ENCODE results near the gene ECHS1. TPM values are rescaled to one million over a fixed set of nuclear protein-coding genes. Genes with fewer than 3 reads are reported as not detected.

Gene ECHS1
- polyA plus RNA-seq, 1 of the 3 experiments (the other 2 are of a cell fraction): 97.8 TPM

DNA sequence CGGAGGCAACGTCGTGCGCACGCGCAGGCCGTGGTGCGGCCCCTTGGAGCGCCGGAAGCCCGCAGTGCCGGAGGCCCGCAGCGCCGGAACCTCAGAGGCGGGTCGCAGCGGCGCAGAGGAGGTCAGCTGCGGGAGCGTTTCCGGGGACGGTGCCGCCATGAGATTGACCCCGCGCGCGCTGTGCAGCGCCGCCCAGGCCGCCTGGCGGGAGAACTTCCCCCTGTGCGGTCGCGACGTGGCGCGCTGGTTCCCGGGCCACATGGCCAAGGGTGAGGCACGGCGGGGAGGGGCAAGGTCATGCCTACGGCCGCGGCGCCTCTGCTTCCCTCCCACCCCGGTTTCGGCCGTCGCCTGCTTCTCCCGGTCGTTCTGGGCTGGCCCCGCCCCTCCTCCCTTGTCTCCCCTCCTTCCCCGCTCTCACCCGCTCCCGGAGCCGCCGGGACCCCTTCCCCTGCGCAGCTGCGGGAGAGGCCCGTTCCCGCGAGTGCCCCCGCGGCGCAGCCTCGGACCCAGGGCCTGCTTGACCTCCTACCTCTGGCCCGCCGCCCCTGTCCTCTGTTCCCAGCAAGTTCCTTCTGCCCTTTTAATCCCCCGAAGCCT is 21.0 kb upstream of the ECHS1 start, which contains the start of gene MTG1:
MTG1 (plus strand) TSS at position 94 of the 600 bp plus-strand sequence; CDS start at position 158, 64 bp downstream.
- H3K4me1 ChIP-seq (ENCODE audit: control insufficient read depth in 1 of 2, insufficient read depth in 2 of 2, low read depth in 1 of 2, low read length in 1 of 2): peaks cover 9 to 10% of the 10 kb centered on the region in 2 experiments; a peak in 2 of 4 replicates
- H3K36me3 ChIP-seq (replicated peaks in 1 of 2; ENCODE audit: control insufficient read depth in 1 of 2, insufficient read depth in 2 of 2, low read length in 1 of 2): peaks cover 5 to 23% of the 10 kb centered on the region in 2 experiments
- H3K9ac ChIP-seq: peak within 1 kb of the TSS; percentile 97
- ChIA-PET CTCF (interaction anchor here (2.7 kb wide), 1 partner anchor 64 kb away, joined by 12 read pairs; no protein-coding TSS in a partner anchor), POLR2A (interaction anchor here (0.7 to 1.3 kb wide), 2 partner anchors 35 to 127 kb away, joined by 3 read pairs; no protein-coding TSS in a partner anchor)
- H3K9me2 ChIP-seq: no peaks in the 10 kb centered on the region
- H3K27me3 ChIP-seq (ENCODE audit: insufficient read depth): no peaks in the 10 kb centered on the region
- WGBS (ENCODE audit: low lambda C conversion rate): 1% methylated on average over 15 of the region's 69 CpGs
- H3K27ac ChIP-seq (ENCODE audit: low read depth in 2 of 2, low read length in 1 of 2): peak within 1 kb of the TSS; percentile 77 to 90
- peak within 1 kb of the TSS; percentile 94 to 96 for H3K4me3 ChIP-seq (ENCODE audit: low read depth in 2 of 2, low read length in 1 of 2)
- H3K9me3 ChIP-seq: no peaks in the 10 kb centered on the region
- peak within 1 kb of the TSS; percentile 80 for H2AFZ ChIP-seq (ENCODE audit: low read depth)
- H3K79me2 ChIP-seq (ENCODE audit: insufficient read depth): peaks cover 50% of the 10 kb centered on the region
- H3K4me2 ChIP-seq: peak within 1 kb of the TSS; percentile 98
- no peaks in the 10 kb centered on the region for H4K20me1 ChIP-seq (ENCODE audit: insufficient read depth)
- no peaks in the 10 kb centered on the region for H3F3A ChIP-seq (replicated peaks; ENCODE audit: insufficient read depth)
- peak; percentile 91 for DNase-seq
- TF ChIP-seq NFIC (IDR thresholded peaks at IDR 0.05; ENCODE audit: borderline replicate concordance): no peak
- TF ChIP-seq SMC3 (IDR thresholded peaks at IDR 0.05; ENCODE audit: low read depth, low read length): no peak
- TF ChIP-seq FOSL2 (IDR thresholded peaks at IDR 0.05; ENCODE audit: borderline replicate concordance, low read depth): no peak
- TF ChIP-seq, protein P1, sequence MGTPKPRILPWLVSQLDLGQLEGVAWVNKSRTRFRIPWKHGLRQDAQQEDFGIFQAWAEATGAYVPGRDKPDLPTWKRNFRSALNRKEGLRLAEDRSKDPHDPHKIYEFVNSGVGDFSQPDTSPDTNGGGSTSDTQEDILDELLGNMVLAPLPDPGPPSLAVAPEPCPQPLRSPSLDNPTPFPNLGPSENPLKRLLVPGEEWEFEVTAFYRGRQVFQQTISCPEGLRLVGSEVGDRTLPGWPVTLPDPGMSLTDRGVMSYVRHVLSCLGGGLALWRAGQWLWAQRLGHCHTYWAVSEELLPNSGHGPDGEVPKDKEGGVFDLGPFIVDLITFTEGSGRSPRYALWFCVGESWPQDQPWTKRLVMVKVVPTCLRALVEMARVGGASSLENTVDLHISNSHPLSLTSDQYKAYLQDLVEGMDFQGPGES (IDR thresholded peaks at IDR 0.05; ENCODE audit: low read depth, low read length): no peak
- TF ChIP-seq, protein P2, sequence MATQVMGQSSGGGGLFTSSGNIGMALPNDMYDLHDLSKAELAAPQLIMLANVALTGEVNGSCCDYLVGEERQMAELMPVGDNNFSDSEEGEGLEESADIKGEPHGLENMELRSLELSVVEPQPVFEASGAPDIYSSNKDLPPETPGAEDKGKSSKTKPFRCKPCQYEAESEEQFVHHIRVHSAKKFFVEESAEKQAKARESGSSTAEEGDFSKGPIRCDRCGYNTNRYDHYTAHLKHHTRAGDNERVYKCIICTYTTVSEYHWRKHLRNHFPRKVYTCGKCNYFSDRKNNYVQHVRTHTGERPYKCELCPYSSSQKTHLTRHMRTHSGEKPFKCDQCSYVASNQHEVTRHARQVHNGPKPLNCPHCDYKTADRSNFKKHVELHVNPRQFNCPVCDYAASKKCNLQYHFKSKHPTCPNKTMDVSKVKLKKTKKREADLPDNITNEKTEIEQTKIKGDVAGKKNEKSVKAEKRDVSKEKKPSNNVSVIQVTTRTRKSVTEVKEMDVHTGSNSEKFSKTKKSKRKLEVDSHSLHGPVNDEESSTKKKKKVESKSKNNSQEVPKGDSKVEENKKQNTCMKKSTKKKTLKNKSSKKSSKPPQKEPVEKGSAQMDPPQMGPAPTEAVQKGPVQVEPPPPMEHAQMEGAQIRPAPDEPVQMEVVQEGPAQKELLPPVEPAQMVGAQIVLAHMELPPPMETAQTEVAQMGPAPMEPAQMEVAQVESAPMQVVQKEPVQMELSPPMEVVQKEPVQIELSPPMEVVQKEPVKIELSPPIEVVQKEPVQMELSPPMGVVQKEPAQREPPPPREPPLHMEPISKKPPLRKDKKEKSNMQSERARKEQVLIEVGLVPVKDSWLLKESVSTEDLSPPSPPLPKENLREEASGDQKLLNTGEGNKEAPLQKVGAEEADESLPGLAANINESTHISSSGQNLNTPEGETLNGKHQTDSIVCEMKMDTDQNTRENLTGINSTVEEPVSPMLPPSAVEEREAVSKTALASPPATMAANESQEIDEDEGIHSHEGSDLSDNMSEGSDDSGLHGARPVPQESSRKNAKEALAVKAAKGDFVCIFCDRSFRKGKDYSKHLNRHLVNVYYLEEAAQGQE (IDR thresholded peaks at IDR 0.05; ENCODE audit: low read depth, low read length): peak; percentile 61; the same call in 1 of the 2 replicates
- TF ChIP-seq, protein P3, sequence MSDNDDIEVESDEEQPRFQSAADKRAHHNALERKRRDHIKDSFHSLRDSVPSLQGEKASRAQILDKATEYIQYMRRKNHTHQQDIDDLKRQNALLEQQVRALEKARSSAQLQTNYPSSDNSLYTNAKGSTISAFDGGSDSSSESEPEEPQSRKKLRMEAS (IDR thresholded peaks at IDR 0.05; ENCODE audit: low read depth): peak; percentile 83
- TF ChIP-seq, protein P4, sequence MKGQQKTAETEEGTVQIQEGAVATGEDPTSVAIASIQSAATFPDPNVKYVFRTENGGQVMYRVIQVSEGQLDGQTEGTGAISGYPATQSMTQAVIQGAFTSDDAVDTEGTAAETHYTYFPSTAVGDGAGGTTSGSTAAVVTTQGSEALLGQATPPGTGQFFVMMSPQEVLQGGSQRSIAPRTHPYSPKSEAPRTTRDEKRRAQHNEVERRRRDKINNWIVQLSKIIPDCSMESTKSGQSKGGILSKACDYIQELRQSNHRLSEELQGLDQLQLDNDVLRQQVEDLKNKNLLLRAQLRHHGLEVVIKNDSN (IDR thresholded peaks at IDR 0.05; ENCODE audit: borderline replicate concordance, low read depth): peak; percentile 59
- peak; percentile 82 for TF ChIP-seq MXI1 (IDR thresholded peaks at IDR 0.05; ENCODE audit: low read depth, low read length)
- peak; percentile 94 for TF ChIP-seq GABPA (IDR thresholded peaks at IDR 0.05; ENCODE audit: low read depth)
- TF ChIP-seq, protein P5, sequence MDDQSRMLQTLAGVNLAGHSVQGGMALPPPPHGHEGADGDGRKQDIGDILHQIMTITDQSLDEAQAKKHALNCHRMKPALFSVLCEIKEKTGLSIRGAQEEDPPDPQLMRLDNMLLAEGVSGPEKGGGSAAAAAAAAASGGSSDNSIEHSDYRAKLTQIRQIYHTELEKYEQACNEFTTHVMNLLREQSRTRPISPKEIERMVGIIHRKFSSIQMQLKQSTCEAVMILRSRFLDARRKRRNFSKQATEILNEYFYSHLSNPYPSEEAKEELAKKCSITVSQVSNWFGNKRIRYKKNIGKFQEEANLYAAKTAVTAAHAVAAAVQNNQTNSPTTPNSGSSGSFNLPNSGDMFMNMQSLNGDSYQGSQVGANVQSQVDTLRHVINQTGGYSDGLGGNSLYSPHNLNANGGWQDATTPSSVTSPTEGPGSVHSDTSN (IDR thresholded peaks at IDR 0.05): peak; percentile 69
- no peak; the same call in 1 of the 2 replicates for TF ChIP-seq JUND (IDR thresholded peaks at IDR 0.05)
- TF ChIP-seq, protein P6, sequence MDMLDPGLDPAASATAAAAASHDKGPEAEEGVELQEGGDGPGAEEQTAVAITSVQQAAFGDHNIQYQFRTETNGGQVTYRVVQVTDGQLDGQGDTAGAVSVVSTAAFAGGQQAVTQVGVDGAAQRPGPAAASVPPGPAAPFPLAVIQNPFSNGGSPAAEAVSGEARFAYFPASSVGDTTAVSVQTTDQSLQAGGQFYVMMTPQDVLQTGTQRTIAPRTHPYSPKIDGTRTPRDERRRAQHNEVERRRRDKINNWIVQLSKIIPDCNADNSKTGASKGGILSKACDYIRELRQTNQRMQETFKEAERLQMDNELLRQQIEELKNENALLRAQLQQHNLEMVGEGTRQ (IDR thresholded peaks at IDR 0.05; ENCODE audit: borderline replicate concordance, low read depth, low read length): no peak
- no peak for TF ChIP-seq RFX5 (IDR thresholded peaks at IDR 0.05; ENCODE audit: low read length)
- TF ChIP-seq CHD2 (IDR thresholded peaks at IDR 0.05; ENCODE audit: low read length, partially characterized antibody): peak; percentile 38
- TF ChIP-seq YY1 (IDR thresholded peaks at IDR 0.05; ENCODE audit: low read depth): peak; percentile 87
- TF ChIP-seq, protein P7, sequence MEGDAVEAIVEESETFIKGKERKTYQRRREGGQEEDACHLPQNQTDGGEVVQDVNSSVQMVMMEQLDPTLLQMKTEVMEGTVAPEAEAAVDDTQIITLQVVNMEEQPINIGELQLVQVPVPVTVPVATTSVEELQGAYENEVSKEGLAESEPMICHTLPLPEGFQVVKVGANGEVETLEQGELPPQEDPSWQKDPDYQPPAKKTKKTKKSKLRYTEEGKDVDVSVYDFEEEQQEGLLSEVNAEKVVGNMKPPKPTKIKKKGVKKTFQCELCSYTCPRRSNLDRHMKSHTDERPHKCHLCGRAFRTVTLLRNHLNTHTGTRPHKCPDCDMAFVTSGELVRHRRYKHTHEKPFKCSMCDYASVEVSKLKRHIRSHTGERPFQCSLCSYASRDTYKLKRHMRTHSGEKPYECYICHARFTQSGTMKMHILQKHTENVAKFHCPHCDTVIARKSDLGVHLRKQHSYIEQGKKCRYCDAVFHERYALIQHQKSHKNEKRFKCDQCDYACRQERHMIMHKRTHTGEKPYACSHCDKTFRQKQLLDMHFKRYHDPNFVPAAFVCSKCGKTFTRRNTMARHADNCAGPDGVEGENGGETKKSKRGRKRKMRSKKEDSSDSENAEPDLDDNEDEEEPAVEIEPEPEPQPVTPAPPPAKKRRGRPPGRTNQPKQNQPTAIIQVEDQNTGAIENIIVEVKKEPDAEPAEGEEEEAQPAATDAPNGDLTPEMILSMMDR (IDR thresholded peaks at IDR 0.05): 0 out of 2 replicates have a peak, but pooled peaks have one; percentile 14
- peak; percentile 60; the same call in 1 of the 2 replicates for TF ChIP-seq TAF1 (IDR thresholded peaks at IDR 0.05; ENCODE audit: borderline replicate concordance, low read depth, low read length)
- TF ChIP-seq MEF2A (IDR thresholded peaks at IDR 0.05; ENCODE audit: borderline replicate concordance, low read depth): no peak
- TF ChIP-seq EZH2phosphoT487 (IDR thresholded peaks at IDR 0.05; ENCODE audit: borderline replicate concordance, low read depth): no peak
- TF ChIP-seq SIN3A (IDR thresholded peaks at IDR 0.05; ENCODE audit: borderline replicate concordance, low read depth, low read length): peak; percentile 70; the same call in 1 of the 2 replicates
- peak in 1 of 2 experiments; percentile 35; a peak in 1 of 4 replicates for TF ChIP-seq EP300 (IDR thresholded peaks at IDR 0.05; ENCODE audit: borderline replicate concordance in 1 of 2, low read depth in 1 of 2, low read length in 1 of 2)
- TF ChIP-seq GATA2 (CRISPR knock-in tag; IDR thresholded peaks at IDR 0.05): no peak
- TF ChIP-seq ELF1 (IDR thresholded peaks at IDR 0.05): peak; percentile 77
